Suprapubic skin (tissue), 4 donors: ENCODE data around the gene ZNF148. TPM values are rescaled to one million over a fixed set of nuclear protein-coding genes. Genes with fewer than 3 reads are reported as not detected.

Experiments
- DNase-seq, 2 donors: peaks; one replicate each; pipeline ENCODE4 v3.0.0-alpha.2; 2019; ENCODE audit warnings: low spot score in 2 of 2
- H3K27ac ChIP-seq: fragments of 200-600 bp; sonication (generic); one replicate; pipeline ENCODE4 v1.5.1; 2019
- H3K27me3 ChIP-seq: fragments of 200-600 bp; sonication (generic); one replicate; pipeline ENCODE4 v1.5.1; 2019
- H3K36me3 ChIP-seq: fragments of 200-600 bp; sonication (generic); one replicate; pipeline ENCODE4 v1.5.1; 2019
- H3K4me1 ChIP-seq: fragments of 200-600 bp; sonication (generic); one replicate; pipeline ENCODE4 v1.5.1; 2019
- H3K4me3 ChIP-seq: fragments of 200-600 bp; sonication (generic); one replicate; pipeline ENCODE4 v1.5.1; 2019; ENCODE audit warnings: mild to moderate bottlenecking
- H3K9me3 ChIP-seq: fragments of 200-600 bp; sonication (generic); one replicate; pipeline ENCODE4 v1.5.1; 2019
- CTCF ChIP-seq, 2 donors: fragments of 200-600 bp in 1 of 2; fragments of 450-650 bp in 1 of 2; sonication (generic) in 1 of 2; IDR thresholded peaks; one replicate each; pipeline ENCODE4 v1.5.1; 2016 to 2019; ENCODE audit warnings: antibody characterized with exemption in 2 of 2, mild to moderate bottlenecking in 1 of 2, moderate library complexity in 1 of 2
- EP300 ChIP-seq: sonication (generic); formaldehyde crosslinking; IDR thresholded peaks from one replicate; pipeline ENCODE4 v1.6.1; 2017; ENCODE audit warnings: antibody characterized with exemption
- POLR2A ChIP-seq, 2 donors: fragments of 450-650 bp; IDR thresholded peaks; one replicate each; pipeline ENCODE4 v1.6.1; 2017; ENCODE audit warnings: antibody characterized with exemption in 2 of 2, mild to moderate bottlenecking in 2 of 2, moderate library complexity in 2 of 2
- POLR2AphosphoS5 ChIP-seq, 3 donors: sonication (generic); formaldehyde crosslinking; IDR thresholded peaks; one replicate each; pipeline ENCODE4 v1.6.1; 2017; ENCODE audit warnings: antibody characterized with exemption in 3 of 3
- WGBS: methylation state at CpG from one replicate; pipeline ENCODE4 v1.1.5; 2018; 5-methylcytosine and 5-hydroxymethylcytosine counted together
- total RNA-seq, 4 donors: library from RNA; depleted of rRNA; stranded (reverse); fragments of >200 nt; gene quantifications; one replicate each; pipeline ENCODE4 v1.1.0, GENCODE V29; 2016

Gene ZNF148
- total RNA-seq, 4 donors from 2014 or later = 16.5 to 30.0 (median 20.3) TPM

GRCh38 chr3:125318871-125319270, 56.3 kb downstream of the ZNF148 start:
- H3K9me3 ChIP-seq = no peaks in the 10 kb centered on the region
- H3K36me3 ChIP-seq = peaks cover 9% of the 10 kb centered on the region
- no peak overlapping the region for H3K27ac ChIP-seq
- no peak overlapping the region for H3K4me3 ChIP-seq
- no peak for DNase-seq
- TF ChIP-seq POLR2A (IDR thresholded peaks at IDR 0.05) (no peak), CTCF (IDR thresholded peaks at IDR 0.05) (no peak), POLR2AphosphoS5 (IDR thresholded peaks at IDR 0.05) (no peak), EP300 (no peak)
- peaks cover 2% of the 10 kb centered on the region for H3K4me1 ChIP-seq
- no peaks in the 10 kb centered on the region for H3K27me3 ChIP-seq
- 86% methylated on average over 4 of the region's 4 CpGs for WGBS

GRCh38 chr3:125318167-125318865, 56.8 kb downstream of the ZNF148 start:
- Histone ChIP-seq H3K27me3 (no peaks in the 10 kb centered on the region), H3K4me1 (peaks cover 2% of the 10 kb centered on the region), H3K4me3 (no peak overlapping the region), H3K36me3 (peaks cover 9% of the 10 kb centered on the region), H3K27ac (no peak overlapping the region), H3K9me3 (no peaks in the 10 kb centered on the region)
- TF ChIP-seq EP300 = no peak
- TF ChIP-seq POLR2AphosphoS5 (IDR thresholded peaks at IDR 0.05) = no peak
- TF ChIP-seq CTCF (IDR thresholded peaks at IDR 0.05) = no peak
- no peak for TF ChIP-seq POLR2A (IDR thresholded peaks at IDR 0.05)
- WGBS = 81% methylated on average over 4 of the region's 4 CpGs
- no peak for DNase-seq

- TF ChIP-seq POLR2AphosphoS5 (IDR thresholded peaks at IDR 0.05) (no peak), EP300 (no peak), POLR2A (IDR thresholded peaks at IDR 0.05) (no peak), CTCF (IDR thresholded peaks at IDR 0.05) (no peak)
Measured at GRCh38 chr3:125317761-125318160, 57.4 kb downstream of the ZNF148 start.

GRCh38 chr3:125316949-125317348, 58.2 kb downstream of the ZNF148 start:
- Histone ChIP-seq H3K27ac (no peak overlapping the region), H3K27me3 (no peaks in the 10 kb centered on the region), H3K4me1 (no peaks in the 10 kb centered on the region), H3K9me3 (no peaks in the 10 kb centered on the region), H3K4me3 (no peak overlapping the region), H3K36me3 (peaks cover 15% of the 10 kb centered on the region)
- TF ChIP-seq POLR2AphosphoS5 (IDR thresholded peaks at IDR 0.05) (no peak), EP300 (no peak), CTCF (IDR thresholded peaks at IDR 0.05) (no peak), POLR2A (IDR thresholded peaks at IDR 0.05) (no peak)
- DNase-seq = no peak

More at GRCh38 chr3:125317761-125318160, 57.4 kb downstream of the ZNF148 start:
- WGBS = 88% methylated on average over 1 of the region's 1 CpG
- H3K9me3 ChIP-seq = no peaks in the 10 kb centered on the region
- H3K4me1 ChIP-seq = peaks cover 2% of the 10 kb centered on the region
- H3K27ac ChIP-seq = no peak overlapping the region
- no peak overlapping the region for H3K4me3 ChIP-seq
- H3K27me3 ChIP-seq = no peaks in the 10 kb centered on the region
- DNase-seq = no peak
- peaks cover 9% of the 10 kb centered on the region for H3K36me3 ChIP-seq

GRCh38 chr3:125316246-125316645, 58.9 kb downstream of the ZNF148 start:
- no peak for DNase-seq
- no peaks in the 10 kb centered on the region for H3K9me3 ChIP-seq
- no peak overlapping the region for H3K27ac ChIP-seq
- H3K4me3 ChIP-seq = no peak overlapping the region
- 93% methylated on average over 1 of the region's 1 CpG for WGBS
- H3K4me1 ChIP-seq = no peaks in the 10 kb centered on the region
- no peak for TF ChIP-seq EP300
- TF ChIP-seq POLR2A (IDR thresholded peaks at IDR 0.05) = no peak
- TF ChIP-seq CTCF (IDR thresholded peaks at IDR 0.05) = no peak
- no peak for TF ChIP-seq POLR2AphosphoS5 (IDR thresholded peaks at IDR 0.05)
- H3K27me3 ChIP-seq = no peaks in the 10 kb centered on the region
- H3K36me3 ChIP-seq = peaks cover 15% of the 10 kb centered on the region
